Stomach (tissue), 9 donors: ENCODE data around the gene SERINC5. TPM values are rescaled to one million over a fixed set of nuclear protein-coding genes. Genes with fewer than 3 reads are reported as not detected.
"Not testable (repeated sequence)": the region's sequence is repeated elsewhere in the genome, so short reads cannot be mapped to it uniquely, and the experiment has no call there.

Source experiments
- DNase-seq, 2 donors: peaks; one replicate each; pipeline versions ENCODE4 v3.0.0 to v3.0.0-alpha.2; 2013 to 2019
- H3K27ac ChIP-seq, 5 donors: fragments of 200-600 bp in 4 of 5; sonication (generic) in 4 of 5; one replicate each; pipeline ENCODE4 v1.5.1; 2013 to 2019; ENCODE audit warnings: mild to moderate bottlenecking in 1 of 5, moderate library complexity in 1 of 5
- H3K27me3 ChIP-seq, 3 donors: fragments of 200-600 bp; sonication (generic); one replicate each; pipeline ENCODE4 v1.5.1; 2017 to 2019; ENCODE audit warnings: mixed run types in 1 of 3
- H3K36me3 ChIP-seq, 4 donors: fragments of 200-600 bp; sonication (generic); 1 replicate in 3 of 4; 2 replicates in 1 of 4; pipeline ENCODE4 v1.5.1; 2016 to 2019
- H3K4me1 ChIP-seq, 4 donors: fragments of 200-600 bp; sonication (generic); one replicate each; pipeline ENCODE4 v1.5.1; 2016 to 2019
- H3K4me3 ChIP-seq, 4 donors: fragments of 200-600 bp; sonication (generic) in 3 of 4; one replicate each; pipeline ENCODE4 v1.5.1; 2016 to 2019; ENCODE audit warnings: mild to moderate bottlenecking in 1 of 4
- H3K9me3 ChIP-seq, 4 donors: fragments of 200-600 bp; sonication (generic); one replicate each; pipeline ENCODE4 v1.5.1; 2016 to 2019
- EP300 ChIP-seq: sonication (generic); formaldehyde crosslinking; IDR thresholded peaks from one replicate; pipeline ENCODE4 v1.6.1; 2017; ENCODE audit warnings: antibody characterized with exemption
- POLR2A ChIP-seq, 4 donors: fragments of 450-650 bp; IDR thresholded peaks; one replicate each; pipeline ENCODE4 v1.6.1; 2016; ENCODE audit warnings: antibody characterized with exemption in 4 of 4, control low read depth in 2 of 4, mild to moderate bottlenecking in 1 of 4, moderate library complexity in 1 of 4
- POLR2AphosphoS5 ChIP-seq, 3 donors: sonication (generic); formaldehyde crosslinking; IDR thresholded peaks; one replicate each; pipeline ENCODE4 v1.6.1; 2016; ENCODE audit warnings: antibody characterized with exemption in 3 of 3
- WGBS, 5 donors: extraction: QIAGEN DNeasy Blood & Tissue Kit in 3 of 5; methylation state at CpG; one replicate each; pipeline versions ENCODE4 v1.1.5 to v1.1.7; 2013 to 2018; 5-methylcytosine and 5-hydroxymethylcytosine counted together
- intact Hi-C: fragments of 100-400 bp; cut with DNase I; formaldehyde crosslinking; loops from one replicate; pipeline ENCODE4 v1.15.1; 2023; ENCODE audit warnings: low total_unique reads
- polyA plus RNA-seq, 3 donors: library from polyadenylated mRNA; stranded (reverse); fragments of 200-250 nt; gene quantifications; one replicate each; pipeline ENCODE4 v1.2.3, GENCODE V29; 2013
- total RNA-seq, 5 donors: library from RNA; depleted of rRNA; stranded (reverse); fragments of >200 nt; gene quantifications; one replicate each; pipeline versions ENCODE4 v1.1.0 to v1.2.3, GENCODE V29; 2014 to 2016
- TF ChIP-seq, protein P1 (sequence below), 7 experiments: fragments of 450-650 bp in 4 of 7; fragments of 200-600 bp in 3 of 7; sonication (generic) in 3 of 7; IDR thresholded peaks; one replicate each; pipeline ENCODE4 v1.5.1; 2016 to 2019; ENCODE audit warnings: antibody characterized with exemption in 7 of 7, control low read depth in 2 of 7, mild to moderate bottlenecking in 1 of 7
- donor health status: healthy with polysubstance abuse.
- donor health status: Bipolar disorder and iron deficiency.
- donor health status: healthy.

SERINC5 gene
- total and polyA plus RNA-seq, 8 donors = 2.4 to 71.4 (median 18.7) TPM

DNA sequence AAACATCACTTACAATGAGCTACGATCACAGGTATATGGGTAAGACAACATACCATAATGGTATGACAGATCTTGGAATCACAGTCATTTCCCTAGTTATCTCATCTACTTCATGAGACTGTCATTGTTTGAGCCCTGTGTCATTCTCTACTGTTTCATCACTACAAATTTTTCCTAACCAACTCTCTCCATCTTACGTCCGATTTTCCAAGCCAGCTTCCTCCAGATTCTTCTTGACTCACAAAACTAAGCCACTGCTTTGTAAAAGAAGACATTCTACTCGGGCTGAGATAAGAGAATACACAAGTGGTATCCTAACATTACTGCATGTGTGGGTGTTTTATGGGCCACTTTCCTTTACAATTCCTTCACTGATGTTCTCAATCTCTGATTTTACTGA is 49.6 kb downstream of the SERINC5 start:
- H3K27me3 ChIP-seq = no peaks in the 10 kb centered on the region
- no peak for DNase-seq
- H3K27ac ChIP-seq = peak overlapping the region in 1 of 5 donors; percentile 64
- no peaks in the 10 kb centered on the region for H3K9me3 ChIP-seq
- TF ChIP-seq, protein P1, sequence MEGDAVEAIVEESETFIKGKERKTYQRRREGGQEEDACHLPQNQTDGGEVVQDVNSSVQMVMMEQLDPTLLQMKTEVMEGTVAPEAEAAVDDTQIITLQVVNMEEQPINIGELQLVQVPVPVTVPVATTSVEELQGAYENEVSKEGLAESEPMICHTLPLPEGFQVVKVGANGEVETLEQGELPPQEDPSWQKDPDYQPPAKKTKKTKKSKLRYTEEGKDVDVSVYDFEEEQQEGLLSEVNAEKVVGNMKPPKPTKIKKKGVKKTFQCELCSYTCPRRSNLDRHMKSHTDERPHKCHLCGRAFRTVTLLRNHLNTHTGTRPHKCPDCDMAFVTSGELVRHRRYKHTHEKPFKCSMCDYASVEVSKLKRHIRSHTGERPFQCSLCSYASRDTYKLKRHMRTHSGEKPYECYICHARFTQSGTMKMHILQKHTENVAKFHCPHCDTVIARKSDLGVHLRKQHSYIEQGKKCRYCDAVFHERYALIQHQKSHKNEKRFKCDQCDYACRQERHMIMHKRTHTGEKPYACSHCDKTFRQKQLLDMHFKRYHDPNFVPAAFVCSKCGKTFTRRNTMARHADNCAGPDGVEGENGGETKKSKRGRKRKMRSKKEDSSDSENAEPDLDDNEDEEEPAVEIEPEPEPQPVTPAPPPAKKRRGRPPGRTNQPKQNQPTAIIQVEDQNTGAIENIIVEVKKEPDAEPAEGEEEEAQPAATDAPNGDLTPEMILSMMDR (IDR thresholded peaks at IDR 0.05) = no peak
- no peak for TF ChIP-seq EP300
- TF ChIP-seq POLR2AphosphoS5 (IDR thresholded peaks at IDR 0.05) = no peak
- no peak overlapping the region for H3K4me3 ChIP-seq
- intact Hi-C loops = no loop called here
- peaks cover under 1 to 17% (median 15%) of the 10 kb centered on the region in 4 donors for H3K36me3 ChIP-seq
- peaks cover 16 to 70% (median 53%) of the 10 kb centered on the region in 4 donors for H3K4me1 ChIP-seq
- 74 to 81% (median 78%) methylated on average over 4 of the region's 4 CpGs for WGBS, 5 donors

DNA sequence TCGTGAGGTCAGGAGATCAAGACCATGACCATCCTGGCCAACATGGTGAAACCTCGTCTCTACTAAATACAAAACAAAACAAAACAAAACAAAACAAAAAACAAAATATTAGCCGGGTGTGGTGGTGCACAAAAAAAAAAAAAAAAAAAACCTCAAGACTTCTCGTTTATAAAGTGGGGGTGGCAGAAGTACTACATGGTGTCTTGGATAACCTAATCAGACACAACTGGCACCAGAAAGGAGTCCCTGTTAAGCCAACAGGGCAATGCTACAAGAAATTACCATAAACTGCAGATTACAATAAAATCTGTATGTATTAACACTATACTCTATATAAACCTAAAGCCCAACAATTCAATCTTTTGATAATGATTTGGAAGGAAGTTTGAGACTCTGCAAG is 50.0 kb downstream of the SERINC5 start:
- DNase-seq = no peak
- H3K36me3 ChIP-seq = peaks cover 4 to 21% (median 20%) of the 10 kb centered on the region in 4 donors
- no peaks in the 10 kb centered on the region for H3K9me3 ChIP-seq
- intact Hi-C loops = no loop called here
- no peaks in the 10 kb centered on the region for H3K27me3 ChIP-seq
- no peak overlapping the region for H3K4me3 ChIP-seq
- TF ChIP-seq POLR2A (IDR thresholded peaks at IDR 0.05) (no peak), POLR2AphosphoS5 (IDR thresholded peaks at IDR 0.05) (no peak), EP300 (no peak)
- TF ChIP-seq, protein P1 (IDR thresholded peaks at IDR 0.05) = no peak
- H3K4me1 ChIP-seq = peaks cover 16 to 68% (median 52%) of the 10 kb centered on the region in 4 donors
- peak overlapping the region in 4 of 5 donors; percentile 11 to 64 (median 46) for H3K27ac ChIP-seq
- WGBS, 5 donors = 75 to 87% (median 82%) methylated on average over 4 of the region's 4 CpGs

DNA sequence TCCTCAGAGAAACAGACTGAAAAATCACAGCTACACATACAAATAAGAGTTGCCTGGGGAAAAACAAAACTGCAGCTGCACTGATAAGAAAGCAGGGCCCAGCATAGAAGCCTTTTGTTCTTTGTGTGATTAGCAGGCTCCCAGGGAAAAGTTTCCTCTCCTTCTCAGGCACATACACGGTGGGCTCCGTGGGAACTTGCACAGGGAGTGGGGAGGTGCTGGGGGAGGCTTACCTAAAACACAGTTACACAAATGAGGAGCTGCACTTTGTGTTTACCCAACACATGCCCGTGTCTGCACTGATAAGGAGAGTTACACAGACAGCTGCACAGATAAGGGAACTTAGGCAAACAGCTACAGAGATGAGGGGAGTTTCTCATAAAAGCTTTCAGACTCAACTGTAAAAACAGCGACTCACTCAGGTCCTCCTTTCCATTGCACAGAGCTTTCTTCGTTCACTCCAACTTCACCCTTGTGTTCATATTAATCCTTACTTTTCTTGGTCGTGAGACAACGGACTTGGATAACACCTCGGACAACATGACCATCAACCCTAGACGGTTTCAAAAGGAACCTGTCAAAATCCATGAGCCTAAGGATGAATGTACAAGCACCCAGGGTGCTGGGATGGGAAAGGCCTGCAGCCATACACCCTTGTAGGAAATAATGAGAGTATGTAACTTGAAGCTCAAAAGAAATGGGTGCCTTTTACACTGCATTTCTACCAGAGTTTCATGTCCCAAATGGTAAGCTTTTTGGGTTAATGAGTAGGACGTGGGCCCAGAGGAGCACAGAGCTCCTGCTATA is 50.8 kb downstream of the SERINC5 start:
- intact Hi-C loops = no loop called here
- H3K4me3 ChIP-seq = no peak overlapping the region
- peaks cover 4 to 24% (median 21%) of the 10 kb centered on the region in 4 donors for H3K36me3 ChIP-seq
- H3K27me3 ChIP-seq = no peaks in the 10 kb centered on the region
- WGBS, 5 donors = 39 to 48% (median 44%) methylated on average over 10 of the region's 10 CpGs
- H3K9me3 ChIP-seq = no peaks in the 10 kb centered on the region
- TF ChIP-seq EP300 (no peak), POLR2AphosphoS5 (IDR thresholded peaks at IDR 0.05) (no peak), POLR2A (IDR thresholded peaks at IDR 0.05) (no peak)
- TF ChIP-seq, protein P1 (IDR thresholded peaks at IDR 0.05) = no peak
- DNase-seq = peak; percentile 46 to 80
- H3K4me1 ChIP-seq = peaks cover 10 to 61% (median 45%) of the 10 kb centered on the region in 4 donors
- H3K27ac ChIP-seq = peak overlapping the region; percentile 11 to 64 (median 33)

DNA sequence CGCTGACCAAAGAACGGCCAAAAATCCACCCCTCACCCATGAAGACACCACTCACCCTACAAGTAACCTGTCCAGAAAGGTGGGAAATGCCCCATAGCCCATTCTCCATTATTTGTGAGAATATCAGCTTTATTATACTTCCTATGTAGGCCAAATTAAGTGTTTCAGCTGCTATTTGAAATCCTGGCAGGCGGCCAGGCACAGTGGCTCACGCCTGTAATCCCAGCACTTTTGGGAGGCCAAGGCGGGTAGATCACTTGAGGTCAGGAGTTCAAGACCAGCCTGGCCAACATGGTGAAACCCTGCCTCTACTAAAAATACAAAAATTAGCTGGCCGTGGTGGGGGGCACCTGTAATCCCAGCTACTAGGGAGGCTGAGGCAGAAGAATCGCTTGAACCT is 54.1 kb downstream of the SERINC5 start:
- DNase-seq, H3K9me3 ChIP-seq, H3K27me3 ChIP-seq, intact Hi-C loops, H3K4me3 ChIP-seq: not testable (repeated sequence)
- Histone ChIP-seq H3K36me3 (peaks cover 4 to 35% (median 23%) of the 10 kb centered on the region in 4 donors), H3K4me1 (peaks cover 10 to 41% (median 32%) of the 10 kb centered on the region in 4 donors), H3K27ac (peak overlapping the region in 1 of 5 donors; percentile 26)
- WGBS, 5 donors = 77 to 90% (median 88%) methylated on average over 6 to 7 of the region's 7 CpGs

DNA sequence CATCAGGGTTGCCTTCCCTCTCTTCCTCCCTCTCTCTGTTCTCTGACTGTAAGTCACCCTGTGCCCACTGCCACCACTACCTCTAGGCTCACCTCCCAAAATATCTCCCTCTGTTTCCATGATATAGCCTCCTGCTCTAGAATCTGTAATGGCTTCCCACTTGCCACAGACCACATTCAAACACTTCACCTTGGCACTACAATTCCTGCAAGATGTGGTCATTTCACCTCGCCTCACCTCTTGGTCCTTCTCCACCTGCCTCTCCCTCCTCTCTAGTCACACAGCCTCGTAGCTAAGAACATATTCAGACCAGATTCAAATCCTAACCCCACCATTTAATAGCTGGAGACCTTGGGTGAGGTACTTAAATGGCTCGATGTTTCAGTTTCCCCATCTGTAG is 56.9 kb downstream of the SERINC5 start:
- intact Hi-C loops = no loop called here
- TF ChIP-seq POLR2AphosphoS5 (IDR thresholded peaks at IDR 0.05) (no peak), POLR2A (IDR thresholded peaks at IDR 0.05) (no peak), EP300 (no peak)
- TF ChIP-seq, protein P1 (IDR thresholded peaks at IDR 0.05) = no peak
- H3K36me3 ChIP-seq = peaks cover 4 to 38% (median 24%) of the 10 kb centered on the region in 4 donors
- H3K4me1 ChIP-seq = peaks cover 6 to 39% (median 22%) of the 10 kb centered on the region in 4 donors
- no peaks in the 10 kb centered on the region for H3K27me3 ChIP-seq
- peak overlapping the region in 2 of 5 donors; percentile 24 to 27 for H3K27ac ChIP-seq
- no peaks in the 10 kb centered on the region for H3K9me3 ChIP-seq
- no peak for DNase-seq
- no peak overlapping the region for H3K4me3 ChIP-seq
- WGBS, 5 donors = 86 to 92% (median 88%) methylated on average over 3 of the region's 3 CpGs
